ENCODE measurements around the gene ANKRD11. TPM values are rescaled to one million over a fixed set of nuclear protein-coding genes. Genes with fewer than 3 reads are reported as not detected.

Gene ANKRD11
- polyA plus RNA-seq, 1 experiment, result 48.1 TPM

GRCh38 chr16:89388536-89388935, 101.8 kb downstream of the ANKRD11 start:
- ChIA-PET CTCF (no interaction called here), POLR2A (no interaction called here)
- Histone ChIP-seq H3K4me3 (ENCODE audit: low read depth, low read length) (no peak overlapping the region), H3K9me3 (ENCODE audit: control insufficient read depth, insufficient read depth, low read length) (no peaks in the 10 kb centered on the region; the same call in 1 of the 2 replicates), H3K27ac (ENCODE audit: low read depth, low read length) (no peak overlapping the region), H3K27me3 (ENCODE audit: control insufficient read depth, insufficient read depth, low read length) (no peaks in the 10 kb centered on the region)
- no peak for DNase-seq (ENCODE audit: low read depth, low spot score)
- no peak for TF ChIP-seq CTCF (IDR thresholded peaks at IDR 0.05; ENCODE audit: low read depth, low read length)

DNA sequence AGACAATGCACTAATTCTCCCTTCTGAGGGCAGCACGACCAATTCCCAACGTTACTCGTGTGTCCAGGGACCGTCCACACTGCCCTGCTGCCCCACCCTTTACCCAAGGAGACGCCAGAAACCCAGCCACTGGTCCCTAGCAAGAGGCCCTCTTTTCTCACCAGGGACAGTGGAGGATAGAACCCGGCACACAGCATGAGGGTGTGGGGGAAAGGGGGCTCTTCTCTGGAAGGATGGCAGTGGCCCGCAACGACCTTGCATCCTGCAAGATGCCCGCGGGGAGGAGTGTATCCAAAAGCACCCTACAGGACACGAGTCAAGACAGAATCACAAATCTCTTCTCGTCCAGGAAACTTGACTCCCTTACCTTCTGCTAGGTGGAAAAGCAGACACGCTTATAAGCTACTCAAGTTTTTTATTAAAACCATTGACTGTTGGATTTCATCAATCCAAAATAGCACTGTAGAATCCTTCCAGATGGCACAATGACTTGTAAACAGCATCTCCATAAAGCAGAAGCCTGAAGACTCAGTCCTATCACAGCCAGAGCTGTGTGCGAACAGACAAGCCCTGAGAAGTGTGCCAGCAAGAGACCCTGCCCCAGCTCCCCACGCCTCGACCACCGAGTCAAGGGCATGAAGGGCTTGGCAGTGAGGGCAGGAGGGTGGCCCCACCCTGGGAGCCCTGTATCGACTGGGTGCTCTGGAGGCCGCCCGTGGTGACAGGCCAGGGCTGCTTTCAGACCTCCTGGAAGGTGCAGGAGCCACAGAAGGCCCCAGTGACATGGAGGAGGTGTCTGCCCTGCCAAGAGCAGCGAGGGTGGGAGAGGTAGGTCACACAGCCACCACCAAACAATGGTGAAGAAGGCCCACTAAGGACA, 103.8 kb downstream of the ANKRD11 start:
- H3K4me3 ChIP-seq (ENCODE audit: low read depth, low read length), result no peak overlapping the region
- no peak for DNase-seq (ENCODE audit: low read depth, low spot score)
- H3K9me3 ChIP-seq (ENCODE audit: control insufficient read depth, insufficient read depth, low read length), result no peaks in the 10 kb centered on the region; the same call in 1 of the 2 replicates
- TF ChIP-seq CTCF (IDR thresholded peaks at IDR 0.05; ENCODE audit: low read depth, low read length), result no peak
- POLR2A ChIA-PET, result no interaction called here
- CTCF ChIA-PET, result interaction anchor here (1.1 kb wide), 1 partner anchor 9 kb away, joined by 4 read pairs; no protein-coding TSS in a partner anchor
- no peak overlapping the region for H3K27ac ChIP-seq (ENCODE audit: low read depth, low read length)
- no peaks in the 10 kb centered on the region for H3K27me3 ChIP-seq (ENCODE audit: control insufficient read depth, insufficient read depth, low read length)

- no peaks in the 10 kb centered on the region; the same call in 1 of the 2 replicates for H3K9me3 ChIP-seq (ENCODE audit: control insufficient read depth, insufficient read depth, low read length)
- no peak overlapping the region for H3K4me3 ChIP-seq (ENCODE audit: low read depth, low read length)
- H3K27ac ChIP-seq (ENCODE audit: low read depth, low read length), result no peak overlapping the region
- H3K27me3 ChIP-seq (ENCODE audit: control insufficient read depth, insufficient read depth, low read length), result no peaks in the 10 kb centered on the region
- CTCF ChIA-PET, result interaction anchor here (1.1 kb wide), 1 partner anchor 10 kb away, joined by 4 read pairs; no protein-coding TSS in a partner anchor
- no peak for TF ChIP-seq CTCF (IDR thresholded peaks at IDR 0.05; ENCODE audit: low read depth, low read length)
- POLR2A ChIA-PET, result no interaction called here
- no peak for DNase-seq (ENCODE audit: low read depth, low spot score)
Measured at GRCh38 chr16:89385712-89386111, 104.6 kb downstream of the ANKRD11 start.

GRCh38 chr16:89384282-89384681, 106.1 kb downstream of the ANKRD11 start:
- Histone ChIP-seq H3K27me3 (ENCODE audit: control insufficient read depth, insufficient read depth, low read length) (no peaks in the 10 kb centered on the region), H3K9me3 (ENCODE audit: control insufficient read depth, insufficient read depth, low read length) (no peaks in the 10 kb centered on the region; the same call in 1 of the 2 replicates), H3K4me3 (ENCODE audit: low read depth, low read length) (no peak overlapping the region), H3K27ac (ENCODE audit: low read depth, low read length) (no peak overlapping the region)
- POLR2A ChIA-PET, result no interaction called here
- DNase-seq (ENCODE audit: low read depth, low spot score), result no peak
- CTCF ChIA-PET, result no interaction called here
- no peak for TF ChIP-seq CTCF (IDR thresholded peaks at IDR 0.05; ENCODE audit: low read depth, low read length)
